Adrenal gland (tissue), 12 donors: ENCODE results near the gene CACNG7. TPM values are rescaled to one million over a fixed set of nuclear protein-coding genes. Genes with fewer than 3 reads are reported as not detected.

Experiments used
- DNase-seq, 7 donors: peaks; one replicate each; pipeline ENCODE4 v3.0.0-alpha.2; 2019 to 2020
- H3K27ac ChIP-seq, 5 donors: fragments of 200-600 bp; sonication (generic) in 4 of 5; 1 replicate in 3 of 5; 2 replicates in 2 of 5; pipeline versions ENCODE4 v1.5.1 to v1.8.0; 2016 to 2020; ENCODE audit warnings: mild to moderate bottlenecking in 1 of 5
- H3K27me3 ChIP-seq: fragments of 200-600 bp; 2 replicates; pipeline ENCODE4 v1.8.0; 2021
- H3K36me3 ChIP-seq, 2 donors: fragments of 200-600 bp; replicated peaks in 1 of 2; 1 replicate in 1 of 2; 2 replicates in 1 of 2; pipeline versions ENCODE4 v1.5.1 to v1.8.0; 2018 to 2022
- H3K4me1 ChIP-seq, 2 donors: fragments of 200-600 bp; replicated peaks in 1 of 2; 1 replicate in 1 of 2; 2 replicates in 1 of 2; pipeline versions ENCODE4 v1.5.1 to v1.8.0; 2018 to 2021
- H3K4me3 ChIP-seq, 4 donors: fragments of 200-600 bp; sonication (generic) in 3 of 4; one replicate each; pipeline ENCODE4 v1.5.1; 2016 to 2018
- H3K9me3 ChIP-seq, 3 donors: fragments of 200-600 bp; sonication (generic) in 1 of 3; replicated peaks in 1 of 3; 1 replicate in 2 of 3; 2 replicates in 1 of 3; pipeline versions ENCODE4 v1.5.1 to v1.8.0; 2016 to 2021
- CTCF ChIP-seq, 6 experiments: fragments of 450-650 bp in 4 of 6; fragments of 200-600 bp in 2 of 6; sonication (generic) in 1 of 6; IDR thresholded peaks; 1 replicate in 5 of 6; 2 replicates in 1 of 6; pipeline versions ENCODE4 v1.5.1 to v1.8.0; 2016 to 2021; ENCODE audit warnings: antibody characterized with exemption in 6 of 6, mild to moderate bottlenecking in 2 of 6, moderate library complexity in 1 of 6
- POLR2A ChIP-seq, 2 donors: fragments of 450-650 bp; IDR thresholded peaks; one replicate each; pipeline ENCODE4 v1.6.1; 2017; ENCODE audit warnings: antibody characterized with exemption in 2 of 2, mild to moderate bottlenecking in 2 of 2, moderate library complexity in 1 of 2
- WGBS, 4 donors: extraction: QIAGEN DNeasy Blood & Tissue Kit in 2 of 4; methylation state at CpG; one replicate each; pipeline versions ENCODE4 v1.1.5 to v1.1.7; 2013 to 2017; 5-methylcytosine and 5-hydroxymethylcytosine counted together
- intact Hi-C, 2 donors: fragments of 100-400 bp; cut with DNase I; formaldehyde crosslinking; loops; one replicate each; pipeline versions ENCODE4 v1.14.1 to v1.15.0; 2022 to 2023
- polyA plus RNA-seq, 3 donors: library from polyadenylated mRNA; stranded (reverse); fragments of 200-250 nt in 2 of 3; fragments of 350-450 nt in 1 of 3; fragmentation: Illumina TruSeq in 1 of 3; extraction: RNeasy Lipid Tissue Mini Kit (QIAGEN cat#74804) in 1 of 3; gene quantifications; one replicate each; pipeline ENCODE4 v1.2.3, GENCODE V29; 2013 to 2014
- total RNA-seq, 9 donors: library from RNA; depleted of rRNA in 4 of 9; stranded (reverse); fragments of >200 nt in 4 of 9; fragments of 120-200 nt in 1 of 9; fragmentation: NEBNext Ultra II Directional in 1 of 9; extraction: Animal tissue kit (Norgen Biotek cat#: 25700) in 1 of 9; gene quantifications; one replicate each; pipeline versions ENCODE4 v1.1.0 to v1.2.4, GENCODE V29; 2013 to 2023
- donor health status: healthy with polysubstance abuse.
- donor health status: Bipolar disorder and iron deficiency.
- donor health status: DM: yes; HTN: yes; CAD: no.
- donor health status: DM: no; HTN: no; CAD: no.
- donor health status: DM: no; HTN: no; CAD: no.
- donor health status: DM: yes; HTN: yes; CAD: no.

The CACNG7 gene
- total and polyA plus RNA-seq, 12 donors: 0.09 to 1.4 (median 0.13) TPM; not detected in 7

GRCh38 chr19:53876651-53877224 lies 32.3 kb upstream of the CACNG7 start:
- H3K36me3 ChIP-seq: peaks cover 0 to 13% of the 10 kb centered on the region in 2 donors
- WGBS, 4 donors: 76 to 97% (median 91%) methylated on average over 5 to 6 of the region's 6 CpGs
- no peak for DNase-seq
- peaks cover 0 to 13% of the 10 kb centered on the region in 2 donors for H3K4me1 ChIP-seq
- no peak overlapping the region for H3K27ac ChIP-seq
- intact Hi-C loops: no loop called here
- no peaks in the 10 kb centered on the region for H3K9me3 ChIP-seq
- no peak overlapping the region for H3K4me3 ChIP-seq
- TF ChIP-seq CTCF (IDR thresholded peaks at IDR 0.05): no peak
- TF ChIP-seq POLR2A (IDR thresholded peaks at IDR 0.05): no peak
- peaks cover 6% of the 10 kb centered on the region for H3K27me3 ChIP-seq

GRCh38 chr19:53877361-53877766 lies 31.7 kb upstream of the CACNG7 start:
- intact Hi-C loops: no loop called here
- H3K27me3 ChIP-seq: peaks cover 12% of the 10 kb centered on the region
- no peaks in the 10 kb centered on the region for H3K9me3 ChIP-seq
- TF ChIP-seq CTCF (IDR thresholded peaks at IDR 0.05) (no peak), POLR2A (IDR thresholded peaks at IDR 0.05) (no peak)
- H3K36me3 ChIP-seq: peaks cover 0 to 13% of the 10 kb centered on the region in 2 donors
- peaks cover 0 to 17% of the 10 kb centered on the region in 2 donors for H3K4me1 ChIP-seq
- no peak overlapping the region for H3K4me3 ChIP-seq
- DNase-seq: no peak
- 73 to 84% (median 79%) methylated on average over 10 of the region's 10 CpGs for whole genome bisulfite sequencing, 4 donors
- no peak overlapping the region for H3K27ac ChIP-seq

- Histone ChIP-seq H3K36me3 (peaks cover 0 to 8% of the 10 kb centered on the region in 2 donors), H3K9me3 (no peaks in the 10 kb centered on the region), H3K27ac (no peak overlapping the region), H3K27me3 (peaks cover 22% of the 10 kb centered on the region), H3K4me3 (peak overlapping the region in 1 of 4 donors; percentile 61), H3K4me1 (peaks cover 0 to 17% of the 10 kb centered on the region in 2 donors)
- TF ChIP-seq POLR2A (IDR thresholded peaks at IDR 0.05) (no peak), CTCF (IDR thresholded peaks at IDR 0.05) (no peak)
- intact Hi-C loops: no loop called here
- DNase-seq: no peak
- WGBS, 4 donors: 36 to 45% (median 39%) methylated on average over 11 to 12 of the region's 12 CpGs
Observed at GRCh38 chr19:53878776-53879139, 30.3 kb upstream of the CACNG7 start.

GRCh38 chr19:53879140-53880081 lies 29.7 kb upstream of the CACNG7 start:
- DNase-seq: peak; percentile 73 to 92 (median 80)
- Histone ChIP-seq H3K4me1 (peaks cover 0 to 17% of the 10 kb centered on the region in 2 donors), H3K4me3 (peak overlapping the region in 2 of 4 donors; percentile 53 to 61), H3K27ac (no peak overlapping the region), H3K27me3 (peaks cover 22% of the 10 kb centered on the region), H3K9me3 (no peaks in the 10 kb centered on the region), H3K36me3 (peaks cover 0 to 1% of the 10 kb centered on the region in 2 donors)
- intact Hi-C loops: no loop called here
- TF ChIP-seq POLR2A (IDR thresholded peaks at IDR 0.05) (no peak), CTCF (IDR thresholded peaks at IDR 0.05) (no peak)
- WGBS, 4 donors: 0 to 2% (median 1%) methylated on average over 16 to 51 of the region's 51 CpGs
